ENCODE measurements around the gene CHTF18. TPM values are rescaled to one million over a fixed set of nuclear protein-coding genes. Genes with fewer than 3 reads are reported as not detected.

CHTF18 gene
- total and polyA plus RNA-seq, 2 donors (not counting 3 experiments of a cell fraction or from before 2014, with no cell fraction given) = 33.0 to 69.5 TPM

DNA sequence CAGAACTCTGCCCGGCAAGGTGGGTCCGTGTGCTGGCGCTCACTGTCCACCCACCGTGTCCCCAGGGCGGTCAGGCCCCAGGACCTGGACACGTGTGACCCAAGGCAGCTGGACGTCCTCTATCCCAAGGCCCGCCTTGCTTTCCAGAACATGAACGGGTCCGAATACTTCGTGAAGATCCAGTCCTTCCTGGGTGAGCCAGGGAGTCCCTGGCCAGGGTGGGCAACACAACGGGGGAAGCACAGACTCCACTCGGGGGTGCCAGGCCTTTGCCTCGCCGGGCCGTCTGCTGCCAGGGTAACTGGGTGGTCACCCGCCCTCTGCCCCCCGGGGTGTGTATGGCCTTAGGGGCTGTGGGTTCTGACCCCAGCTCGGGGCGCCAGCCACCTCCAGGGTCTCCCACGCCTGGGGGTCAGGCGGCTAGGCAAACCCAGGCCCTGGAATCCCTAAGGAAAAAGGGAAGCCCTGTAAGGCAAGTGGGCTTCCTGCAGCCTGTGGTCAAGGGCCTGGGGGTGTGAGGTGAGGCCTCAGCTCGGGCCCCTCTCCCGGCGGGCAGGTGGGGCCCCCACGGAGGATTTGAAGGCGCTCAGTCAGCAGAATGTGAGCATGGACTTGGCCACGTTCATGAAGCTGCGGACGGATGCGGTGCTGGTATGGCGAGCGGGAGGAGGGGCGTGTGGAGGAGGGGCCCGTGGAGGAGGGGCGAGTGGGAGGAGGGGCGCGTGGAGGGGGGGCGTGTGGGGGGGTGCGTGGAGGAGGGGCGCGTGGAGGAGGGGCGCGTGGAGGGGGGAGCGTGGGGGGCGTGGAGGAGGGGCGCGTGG lies 21.4 kb upstream of the CHTF18 start:
- Histone ChIP-seq H4K20me1 (replicated peaks; ENCODE audit: control insufficient read depth, extremely low read depth, insufficient read depth, low read length) (no peaks in the 10 kb centered on the region), H3K79me2 (ENCODE audit: control insufficient read depth, insufficient read depth, low read length) (no peaks in the 10 kb centered on the region), H3K9ac (replicated peaks; ENCODE audit: extremely low read depth, insufficient read depth, low read length) (no peak overlapping the region), H3K4me2 (ENCODE audit: insufficient read depth, low read length) (no peak overlapping the region), H3K27me3 (ENCODE audit: control insufficient read depth in 2 of 2, insufficient read depth in 2 of 2, low read length in 2 of 2) (no peaks in the 10 kb centered on the region), H3K27ac (ENCODE audit: insufficient read depth, low read depth, low read length) (no peak overlapping the region), H2AFZ (ENCODE audit: low read depth, low read length) (no peak overlapping the region), H3K4me1 (ENCODE audit: control insufficient read depth, extremely low read depth, insufficient read depth, low read length) (no peaks in the 10 kb centered on the region), H3K36me3 (ENCODE audit: control insufficient read depth in 2 of 2, extremely low read depth in 1 of 2, insufficient read depth in 2 of 2, low read length in 2 of 2) (no peaks in the 10 kb centered on the region), H3K4me3 (replicated peaks in 1 of 3; ENCODE audit: insufficient read depth in 1 of 3, low read depth in 1 of 3, low read length in 3 of 3) (no peak overlapping the region), H3K9me3 (replicated peaks; ENCODE audit: control insufficient read depth, insufficient read depth, low read length) (no peaks in the 10 kb centered on the region), H3K9me1 (replicated peaks; ENCODE audit: control insufficient read depth, extremely low read depth, insufficient read depth, low read length) (no peaks in the 10 kb centered on the region)
- ChIA-PET CTCF (no interaction called here), POLR2A (no interaction called here)
- intact Hi-C loops (cut with micrococcal nuclease) (no loop called here), dilution Hi-C loops (cut with MboI; ENCODE audit: extremely low pct_ligation_motif_present, low sequenced_read_pairs) (no loop called here)
- no peak for FAIRE-seq
- no peak for DNase-seq (ENCODE audit: low read depth, low spot score)
- BruUV-seq (replicated peaks) = no TSS peak
- TF ChIP-seq, protein P1, sequence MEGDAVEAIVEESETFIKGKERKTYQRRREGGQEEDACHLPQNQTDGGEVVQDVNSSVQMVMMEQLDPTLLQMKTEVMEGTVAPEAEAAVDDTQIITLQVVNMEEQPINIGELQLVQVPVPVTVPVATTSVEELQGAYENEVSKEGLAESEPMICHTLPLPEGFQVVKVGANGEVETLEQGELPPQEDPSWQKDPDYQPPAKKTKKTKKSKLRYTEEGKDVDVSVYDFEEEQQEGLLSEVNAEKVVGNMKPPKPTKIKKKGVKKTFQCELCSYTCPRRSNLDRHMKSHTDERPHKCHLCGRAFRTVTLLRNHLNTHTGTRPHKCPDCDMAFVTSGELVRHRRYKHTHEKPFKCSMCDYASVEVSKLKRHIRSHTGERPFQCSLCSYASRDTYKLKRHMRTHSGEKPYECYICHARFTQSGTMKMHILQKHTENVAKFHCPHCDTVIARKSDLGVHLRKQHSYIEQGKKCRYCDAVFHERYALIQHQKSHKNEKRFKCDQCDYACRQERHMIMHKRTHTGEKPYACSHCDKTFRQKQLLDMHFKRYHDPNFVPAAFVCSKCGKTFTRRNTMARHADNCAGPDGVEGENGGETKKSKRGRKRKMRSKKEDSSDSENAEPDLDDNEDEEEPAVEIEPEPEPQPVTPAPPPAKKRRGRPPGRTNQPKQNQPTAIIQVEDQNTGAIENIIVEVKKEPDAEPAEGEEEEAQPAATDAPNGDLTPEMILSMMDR (IDR thresholded peaks at IDR 0.05; ENCODE audit: extremely low read depth in 1 of 2, insufficient read depth in 1 of 2, low read depth in 1 of 2, low read length in 2 of 2) = no peak
- TF ChIP-seq GATA2 (IDR thresholded peaks at IDR 0.05; ENCODE audit: insufficient read depth, insufficient read length, low read depth, low read length) (no peak), MYC (IDR thresholded peaks at IDR 0.05; ENCODE audit: low read depth, low read length) (no peak), POLR2AphosphoS5 (IDR thresholded peaks at IDR 0.05; ENCODE audit: insufficient read depth, low read depth, low read length) (no peak), EZH2 (IDR thresholded peaks at IDR 0.05; ENCODE audit: borderline replicate concordance, low read depth, low read length, severe bottlenecking) (no peak)

All from endothelial cell of umbilical vein (primary cell).